Measurements from ENCODE around the gene DOK4.

GRCh38 chr16:57516773-57517172, 30.5 kb upstream of the DOK4 start:
- TF ChIP-seq, protein P1, sequence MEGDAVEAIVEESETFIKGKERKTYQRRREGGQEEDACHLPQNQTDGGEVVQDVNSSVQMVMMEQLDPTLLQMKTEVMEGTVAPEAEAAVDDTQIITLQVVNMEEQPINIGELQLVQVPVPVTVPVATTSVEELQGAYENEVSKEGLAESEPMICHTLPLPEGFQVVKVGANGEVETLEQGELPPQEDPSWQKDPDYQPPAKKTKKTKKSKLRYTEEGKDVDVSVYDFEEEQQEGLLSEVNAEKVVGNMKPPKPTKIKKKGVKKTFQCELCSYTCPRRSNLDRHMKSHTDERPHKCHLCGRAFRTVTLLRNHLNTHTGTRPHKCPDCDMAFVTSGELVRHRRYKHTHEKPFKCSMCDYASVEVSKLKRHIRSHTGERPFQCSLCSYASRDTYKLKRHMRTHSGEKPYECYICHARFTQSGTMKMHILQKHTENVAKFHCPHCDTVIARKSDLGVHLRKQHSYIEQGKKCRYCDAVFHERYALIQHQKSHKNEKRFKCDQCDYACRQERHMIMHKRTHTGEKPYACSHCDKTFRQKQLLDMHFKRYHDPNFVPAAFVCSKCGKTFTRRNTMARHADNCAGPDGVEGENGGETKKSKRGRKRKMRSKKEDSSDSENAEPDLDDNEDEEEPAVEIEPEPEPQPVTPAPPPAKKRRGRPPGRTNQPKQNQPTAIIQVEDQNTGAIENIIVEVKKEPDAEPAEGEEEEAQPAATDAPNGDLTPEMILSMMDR (IDR thresholded peaks at IDR 0.05), result no peak
- TF ChIP-seq EP300 (IDR thresholded peaks at IDR 0.05; ENCODE audit: low read depth), result no peak
- TF ChIP-seq POLR2A (IDR thresholded peaks at IDR 0.05), result no peak
- TF ChIP-seq POLR2AphosphoS5 (IDR thresholded peaks at IDR 0.05), result no peak

Data from transverse colon (tissue), 4 donors.